Fibroblast of pulmonary artery (primary cell): ENCODE measurements around the gene AXDND1.
"Not testable (repeated sequence)": the region's sequence is repeated elsewhere in the genome, so short reads cannot be mapped to it uniquely, and the experiment has no call there.

Source experiments
- DNase-seq: peaks from one replicate; pipeline ENCODE4 v3.0.0-alpha.2; 2010; ENCODE audit warnings: low read depth
- H3K4me3 ChIP-seq: replicated peaks from 2 replicates; pipeline ENCODE4 v1.5.1; 2011; ENCODE audit warnings: low read depth, mild to moderate bottlenecking, control low read depth, low read length, moderate library complexity
- TF ChIP-seq, protein P1 (sequence below): IDR thresholded peaks from 2 replicates; pipeline ENCODE4 v1.5.1; 2011; ENCODE audit warnings: mild to moderate bottlenecking, control low read depth, low read length, inconsistent platforms; ENCODE audit errors: missing control alignments

AXDND1 gene

DNA sequence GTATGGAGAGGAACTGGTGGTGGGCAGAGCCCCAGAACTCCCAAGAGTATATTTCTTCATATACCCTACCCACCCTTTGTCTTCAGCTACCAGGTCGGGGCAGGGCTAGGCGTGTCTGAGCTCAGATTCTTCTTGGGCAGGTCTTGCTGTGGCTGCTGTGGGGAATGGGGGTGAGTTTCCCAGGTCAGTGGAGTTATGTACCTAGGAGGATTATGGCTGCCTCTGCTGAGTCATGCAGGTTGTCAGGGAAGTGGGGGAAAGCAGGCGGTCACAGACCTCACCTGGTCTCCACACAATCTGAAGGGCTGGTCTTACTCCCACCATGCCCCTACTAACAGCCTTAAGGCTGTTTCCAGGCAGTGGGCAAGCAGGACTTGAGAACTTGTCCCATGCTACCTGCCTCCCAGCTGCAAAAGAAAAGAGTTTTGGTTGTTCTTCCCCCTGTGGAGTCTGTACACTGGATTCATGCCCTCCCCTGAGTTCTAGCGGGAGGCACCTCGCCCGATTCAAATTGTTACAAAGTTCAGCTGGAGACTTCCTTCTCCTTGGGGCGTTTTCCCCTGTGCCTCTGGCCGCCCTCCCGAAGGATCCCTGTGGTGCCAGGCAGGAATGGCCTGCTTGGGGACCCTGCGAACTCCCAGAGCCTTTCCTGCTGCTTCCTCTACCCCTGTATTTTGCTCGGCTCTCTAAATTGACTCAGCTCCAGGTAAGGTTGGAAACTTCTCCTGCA is 151.4 kb downstream of the AXDND1 start:
- DNase-seq, result no peak
- no peak overlapping the region for H3K4me3 ChIP-seq
- TF ChIP-seq, protein P1, sequence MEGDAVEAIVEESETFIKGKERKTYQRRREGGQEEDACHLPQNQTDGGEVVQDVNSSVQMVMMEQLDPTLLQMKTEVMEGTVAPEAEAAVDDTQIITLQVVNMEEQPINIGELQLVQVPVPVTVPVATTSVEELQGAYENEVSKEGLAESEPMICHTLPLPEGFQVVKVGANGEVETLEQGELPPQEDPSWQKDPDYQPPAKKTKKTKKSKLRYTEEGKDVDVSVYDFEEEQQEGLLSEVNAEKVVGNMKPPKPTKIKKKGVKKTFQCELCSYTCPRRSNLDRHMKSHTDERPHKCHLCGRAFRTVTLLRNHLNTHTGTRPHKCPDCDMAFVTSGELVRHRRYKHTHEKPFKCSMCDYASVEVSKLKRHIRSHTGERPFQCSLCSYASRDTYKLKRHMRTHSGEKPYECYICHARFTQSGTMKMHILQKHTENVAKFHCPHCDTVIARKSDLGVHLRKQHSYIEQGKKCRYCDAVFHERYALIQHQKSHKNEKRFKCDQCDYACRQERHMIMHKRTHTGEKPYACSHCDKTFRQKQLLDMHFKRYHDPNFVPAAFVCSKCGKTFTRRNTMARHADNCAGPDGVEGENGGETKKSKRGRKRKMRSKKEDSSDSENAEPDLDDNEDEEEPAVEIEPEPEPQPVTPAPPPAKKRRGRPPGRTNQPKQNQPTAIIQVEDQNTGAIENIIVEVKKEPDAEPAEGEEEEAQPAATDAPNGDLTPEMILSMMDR, result no peak

DNA sequence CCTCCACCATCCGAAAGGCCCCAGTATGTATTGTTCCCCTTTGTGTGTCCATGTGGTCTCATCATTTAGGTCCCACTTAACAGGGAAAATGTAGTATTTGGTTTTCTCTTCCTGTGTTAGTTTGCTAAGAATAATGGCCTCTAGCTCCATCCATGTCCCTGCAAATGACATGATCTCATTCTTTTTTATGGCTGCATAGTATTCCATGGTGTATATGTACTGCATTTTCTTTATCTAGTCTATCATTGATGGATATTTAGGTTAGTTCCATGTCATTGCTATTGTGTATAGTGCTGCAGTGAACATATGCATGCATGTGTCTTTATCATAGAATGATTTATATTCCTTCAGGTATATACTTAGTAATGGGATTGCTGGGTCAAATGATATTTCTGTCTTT is 152.8 kb downstream of the AXDND1 start:
- not testable (repeated sequence) for DNase-seq, H3K4me3 ChIP-seq

DNA sequence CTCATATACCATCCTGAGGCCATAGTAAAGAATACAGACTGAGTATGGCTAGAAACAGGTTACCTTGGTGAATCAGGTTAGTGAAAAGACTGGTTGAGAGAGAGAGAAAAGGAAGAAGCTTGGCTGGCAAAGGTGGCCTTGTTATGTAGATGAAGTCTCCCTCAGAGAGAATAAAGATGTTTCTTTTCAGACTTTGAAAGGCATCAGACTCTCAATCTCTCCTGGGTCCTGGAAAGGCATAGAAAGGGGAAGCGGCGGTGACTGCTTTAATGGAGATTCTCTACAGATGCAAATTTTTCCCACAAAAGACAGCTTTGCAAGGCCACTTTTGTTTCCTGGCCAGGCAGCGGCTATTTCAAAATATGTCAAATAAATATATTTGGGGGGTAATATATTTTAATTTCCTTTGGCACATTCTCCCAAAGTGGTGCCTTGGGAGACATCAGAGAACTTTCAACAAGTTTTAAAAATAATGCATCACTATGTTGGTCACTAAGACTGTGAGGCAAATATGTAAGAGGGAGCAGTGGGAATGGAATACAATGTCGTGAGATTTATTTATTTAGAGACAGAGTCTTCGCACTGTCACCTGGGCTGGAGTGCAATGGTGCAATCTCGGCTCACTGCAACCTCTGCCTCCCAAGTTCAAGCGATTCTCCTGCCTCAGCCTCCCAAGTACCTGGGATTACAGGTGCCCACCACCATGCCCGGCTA is 163.9 kb downstream of the AXDND1 start:
- TF ChIP-seq, protein P1, result no peak
- H3K4me3 ChIP-seq, result no peak overlapping the region
- DNase-seq, result no peak

DNA sequence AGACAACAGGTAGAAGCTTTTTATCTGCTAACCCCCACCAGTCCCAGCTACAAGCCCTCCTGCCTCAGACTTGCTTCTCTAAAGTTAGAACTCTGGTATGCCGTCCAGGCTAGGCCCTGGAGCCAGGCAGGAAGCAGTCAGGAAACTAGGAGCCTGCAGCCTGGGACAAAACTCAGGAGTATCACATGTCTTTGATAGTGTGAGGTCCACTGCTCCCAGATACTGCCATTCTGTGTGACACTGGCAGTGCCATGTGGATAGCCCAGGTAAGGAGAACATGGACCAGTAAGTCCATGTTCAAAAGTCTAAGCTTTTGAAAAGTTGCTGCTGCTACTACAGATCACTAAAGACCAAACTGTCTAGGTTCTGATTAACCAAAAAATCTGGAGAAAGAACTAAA is 164.6 kb downstream of the AXDND1 start:
- TF ChIP-seq, protein P1, result no peak
- H3K4me3 ChIP-seq, result no peak overlapping the region
- DNase-seq, result no peak

DNA sequence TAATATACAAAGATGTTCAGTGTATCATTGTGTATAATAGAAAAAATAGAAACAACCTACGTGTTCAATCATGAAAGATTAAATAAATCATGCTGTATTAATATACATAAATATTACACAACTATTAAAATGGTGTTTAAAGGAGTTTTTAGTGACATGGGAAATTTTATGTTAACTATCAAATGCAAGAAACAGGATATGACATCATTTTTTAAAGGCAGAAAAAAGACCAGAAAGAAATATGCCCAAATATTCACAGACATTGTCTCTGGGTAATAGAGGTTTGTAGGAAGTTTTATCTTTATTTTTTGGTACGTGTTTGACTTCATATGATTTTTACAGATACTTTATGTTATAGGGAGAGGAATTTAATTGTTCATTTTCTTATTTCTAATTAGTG is 176.0 kb downstream of the AXDND1 start:
- TF ChIP-seq, protein P1, result no peak
- no peak overlapping the region for H3K4me3 ChIP-seq
- no peak for DNase-seq

DNA sequence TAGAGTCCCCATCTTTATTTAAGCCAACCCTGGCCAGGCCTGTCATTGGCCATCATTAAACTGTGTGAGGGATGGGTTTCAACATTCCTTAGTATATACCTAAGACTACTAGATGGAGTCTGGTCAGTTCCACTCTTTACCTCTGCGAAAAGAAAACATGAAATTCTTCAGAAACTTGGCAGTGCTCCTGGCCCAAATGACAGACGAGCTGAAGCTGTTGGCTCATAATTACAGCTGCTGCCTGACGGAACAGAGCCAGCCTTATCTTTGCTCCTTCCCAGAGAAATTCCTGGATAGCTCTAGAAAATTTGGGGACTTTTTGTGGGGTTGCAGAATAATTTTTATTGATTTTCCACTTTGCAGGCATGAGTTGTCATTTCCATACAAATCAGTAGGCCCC is 179.6 kb downstream of the AXDND1 start:
- peak; percentile 29 for DNase-seq
- H3K4me3 ChIP-seq, result no peak overlapping the region
- TF ChIP-seq, protein P1, result no peak

DNA sequence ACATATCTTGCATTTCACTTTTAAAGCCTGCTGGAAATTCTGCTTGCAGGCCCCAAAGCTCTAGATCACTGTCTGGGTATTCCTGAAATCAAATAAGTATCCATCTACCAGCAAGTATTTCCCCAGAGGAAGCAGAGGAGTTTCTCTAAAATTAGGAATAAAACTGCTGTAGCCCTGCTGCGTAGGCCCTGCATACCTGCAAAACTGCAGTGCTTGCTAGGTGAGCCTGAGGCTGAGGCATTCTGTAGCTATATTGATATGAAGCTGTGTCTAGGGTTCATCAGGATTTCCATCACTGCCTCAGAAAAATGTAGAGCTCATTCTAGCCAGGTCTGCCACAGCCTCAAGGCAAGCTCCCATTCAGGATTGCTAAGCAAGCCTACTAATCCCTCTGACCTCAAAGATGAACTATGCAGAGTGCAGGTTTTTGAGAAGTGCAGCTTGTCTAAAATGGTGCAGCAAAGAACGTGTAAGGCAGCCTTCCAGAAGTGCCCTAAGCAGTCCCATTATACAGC is 181.3 kb downstream of the AXDND1 start:
- H3K4me3 ChIP-seq, result no peak overlapping the region
- DNase-seq, result no peak
- TF ChIP-seq, protein P1, result no peak
